Panc1 (cell line): ENCODE measurements around the gene CCS. TPM values are rescaled to one million over a fixed set of nuclear protein-coding genes. Genes with fewer than 3 reads are reported as not detected.

Experiments used
- ATAC-seq: fragments of 200-7000 bp; cut with Tn5 transposase; 2 replicates; pipeline ENCODE4 v1.9.1; 2020; ENCODE audit warnings: mild to moderate bottlenecking, moderate library complexity
- BruUV-seq: library from RNA; stranded (reverse); fragments of 400-500 nt; replicated peaks from 2 replicates; lab custom pipeline; 2021; lab: Mats Ljungman, UMichigan
- CTCF ChIA-PET: fragments of 300-600 bp; sonication (Branson Sonifier 250); formaldehyde crosslinking; loops from one replicate; lab custom pipeline; 2022; ENCODE audit warnings: antibody characterized with exemption; lab: Charles Lee
- POLR2A ChIA-PET: fragments of 300-600 bp; sonication (Branson Sonifier 250); formaldehyde crosslinking; loops from one replicate; lab custom pipeline; 2022; ENCODE audit warnings: antibody characterized with exemption; lab: Charles Lee
- DNase-seq: peaks from one replicate; pipeline ENCODE4 v3.0.0-alpha.2; 2010; ENCODE audit warnings: low read depth, low spot score
- H3K27ac ChIP-seq: 2 replicates; pipeline ENCODE4 v1.5.1; 2011; ENCODE audit warnings: mild to moderate bottlenecking, low read length, inconsistent platforms
- H3K27me3 ChIP-seq: fragments of 200-500 bp; sonication (Bioruptor generic); 2 replicates; pipeline ENCODE4 v1.6.0; 2014; ENCODE audit warnings: low read length, inconsistent platforms; ENCODE audit not compliant: control insufficient read depth, insufficient read depth
- H3K36me3 ChIP-seq: fragments of 200-500 bp; sonication (Bioruptor generic); 2 replicates; pipeline ENCODE4 v1.5.1; 2014; ENCODE audit warnings: inconsistent platforms, mild to moderate bottlenecking, low read length, moderate library complexity; ENCODE audit not compliant: control insufficient read depth, insufficient read depth
- H3K4me1 ChIP-seq: 2 replicates; pipeline ENCODE4 v1.5.1; 2011; ENCODE audit warnings: inconsistent platforms, mild to moderate bottlenecking, low read length, moderate library complexity; ENCODE audit not compliant: control insufficient read depth, insufficient read depth
- H3K4me3 ChIP-seq, 2 experiments: 2 replicates each; pipeline ENCODE4 v1.5.1; 2011 to 2012; ENCODE audit warnings: low read depth in 2 of 2, low read length in 2 of 2, mild to moderate bottlenecking in 2 of 2, inconsistent platforms in 1 of 2, moderate library complexity in 1 of 2
- H3K9me3 ChIP-seq: fragments of 200-500 bp; sonication (Bioruptor generic); 2 replicates; pipeline ENCODE4 v1.5.1; 2014; ENCODE audit warnings: low read depth, mild to moderate bottlenecking, inconsistent platforms, low read length, moderate library complexity; ENCODE audit not compliant: control insufficient read depth, insufficient read depth
- CTCF ChIP-seq: fragments of 450-650 bp; IDR thresholded peaks from 2 replicates; pipeline ENCODE4 v1.5.1; 2017; ENCODE audit warnings: mild to moderate bottlenecking
- POLR2AphosphoS5 ChIP-seq: IDR thresholded peaks from 2 replicates; pipeline ENCODE4 v1.6.1; 2012; ENCODE audit warnings: mild to moderate bottlenecking, low read depth, low read length, moderate library complexity
- REST ChIP-seq, 2 experiments: IDR thresholded peaks; 2 replicates each; pipeline ENCODE4 v1.6.1; 2011 to 2012; ENCODE audit warnings: low read depth in 2 of 2, control low read depth in 1 of 2, low read length in 1 of 2, mild to moderate bottlenecking in 1 of 2, moderate library complexity in 1 of 2; ENCODE audit not compliant: insufficient read depth in 1 of 2
- SIN3A ChIP-seq: IDR thresholded peaks from 2 replicates; pipeline ENCODE4 v1.6.1; 2012; ENCODE audit warnings: low read depth, mild to moderate bottlenecking, low read length, moderate library complexity, borderline replicate concordance; ENCODE audit not compliant: insufficient read depth
- TCF7L2 ChIP-seq: IDR thresholded peaks from 2 replicates; pipeline ENCODE4 v1.6.1; 2011; ENCODE audit warnings: mild to moderate bottlenecking, low read depth, low read length, inconsistent platforms
- in situ Hi-C: cut with HindIII; loops from 2 replicates; pipeline ENCODE4 v1.10.0; 2016; ENCODE audit warnings: low sequenced_read_pairs, low pct_unique_long_range_greater_than_20kb
- intact Hi-C: fragments of 100-400 bp; cut with micrococcal nuclease; formaldehyde crosslinking; loops from one replicate; pipeline ENCODE4 v1.10.0; 2022; ENCODE audit not compliant: unreplicated experiment
- total RNA-seq: library from RNA; stranded (reverse); gene quantifications from one replicate; pipeline ENCODE4 v1.2.1, GENCODE V29; 2021; ENCODE audit not compliant: unreplicated experiment

Gene CCS
- total RNA-seq, 1 experiment from 2014 or later, result 55.3 TPM

GRCh38 chr11:66559142-66559865 lies 33.7 kb upstream of the CCS start:
- Histone ChIP-seq H3K9me3 (no peaks in the 10 kb centered on the region), H3K27ac (no peak overlapping the region), H3K36me3 (no peaks in the 10 kb centered on the region), H3K27me3 (no peaks in the 10 kb centered on the region; the same call in 1 of the 2 replicates), H3K4me1 (no peaks in the 10 kb centered on the region), H3K4me3 (no peak overlapping the region; a peak in 1 of 4 replicates)
- intact Hi-C loops, result no loop called here
- CTCF ChIA-PET, result no interaction called here
- in situ Hi-C loops, result no loop called here
- POLR2A ChIA-PET, result no interaction called here
- DNase-seq, result no peak
- BruUV-seq, result no TSS peak
- peak; percentile 27; the same call in 1 of the 2 replicates for ATAC-seq
- TF ChIP-seq SIN3A (no peak), CTCF (no peak), TCF7L2 (no peak), REST (IDR thresholded peaks at IDR 0.05; ENCODE audit: insufficient read depth in 1 of 2, low read depth in 2 of 2, low read length in 1 of 2) (no peak)

GRCh38 chr11:66559866-66560676 lies 32.9 kb upstream of the CCS start:
- ATAC-seq (no peak; the same call in 1 of the 2 replicates), DNase-seq (no peak)
- TF ChIP-seq POLR2AphosphoS5, result no peak
- TF ChIP-seq REST (IDR thresholded peaks at IDR 0.05; ENCODE audit: insufficient read depth in 1 of 2, low read depth in 2 of 2, low read length in 1 of 2), result no peak
- TF ChIP-seq TCF7L2, result no peak
- ChIA-PET CTCF (no interaction called here), POLR2A (no interaction called here)
- in situ Hi-C loops (no loop called here), intact Hi-C loops (no loop called here)
- Histone ChIP-seq H3K4me1 (no peaks in the 10 kb centered on the region), H3K27me3 (no peaks in the 10 kb centered on the region; the same call in 1 of the 2 replicates), H3K4me3 (no peak overlapping the region), H3K27ac (no peak overlapping the region), H3K36me3 (no peaks in the 10 kb centered on the region), H3K9me3 (no peaks in the 10 kb centered on the region)
- no TSS peak for BruUV-seq
